Prostate gland (tissue), 2 donors: ENCODE data around the gene CKAP4. TPM values are rescaled to one million over a fixed set of nuclear protein-coding genes. Genes with fewer than 3 reads are reported as not detected.

Experiments used
- DNase-seq: peaks from one replicate; pipeline ENCODE4 v3.0.0-alpha.2; 2019; ENCODE audit warnings: low spot score
- H3K27ac ChIP-seq, 2 donors: fragments of 200-600 bp; sonication (generic); 2 replicates each; pipeline ENCODE4 v1.5.1; 2017 to 2019
- H3K27me3 ChIP-seq: fragments of 200-600 bp; sonication (generic); replicated peaks from 2 replicates; pipeline ENCODE4 v1.5.1; 2019; ENCODE audit not compliant: insufficient read depth
- H3K36me3 ChIP-seq, 2 donors: fragments of 200-600 bp; sonication (generic); 1 replicate in 1 of 2; 2 replicates in 1 of 2; pipeline versions ENCODE4 v1.5.1 to v1.8.1; 2017 to 2019
- H3K4me1 ChIP-seq: fragments of 200-600 bp; sonication (generic); replicated peaks from 2 replicates; pipeline ENCODE4 v1.5.1; 2019
- H3K4me3 ChIP-seq, 2 donors: fragments of 200-600 bp; sonication (generic); 2 replicates each; pipeline ENCODE4 v1.5.1; 2017 to 2019
- H3K9me3 ChIP-seq: fragments of 200-600 bp; sonication (generic); 2 replicates; pipeline ENCODE4 v1.5.1; 2017
- CTCF ChIP-seq, 4 experiments: fragments of 200-600 bp in 2 of 4; fragments of 450-650 bp in 2 of 4; sonication (generic) in 2 of 4; IDR thresholded peaks; 1 replicate in 3 of 4; 2 replicates in 1 of 4; pipeline ENCODE4 v1.5.1; 2016 to 2019; ENCODE audit warnings: antibody characterized with exemption in 4 of 4, mild to moderate bottlenecking in 2 of 4, moderate library complexity in 2 of 4
- POLR2A ChIP-seq: fragments of 450-650 bp; IDR thresholded peaks from one replicate; pipeline ENCODE4 v1.6.1; 2016; ENCODE audit warnings: antibody characterized with exemption, mild to moderate bottlenecking
- POLR2AphosphoS5 ChIP-seq: sonication (generic); formaldehyde crosslinking; IDR thresholded peaks from one replicate; pipeline ENCODE4 v1.6.1; 2017; ENCODE audit warnings: antibody characterized with exemption
- WGBS: methylation state at CpG from one replicate; pipeline ENCODE4 v1.1.5; 2018; 5-methylcytosine and 5-hydroxymethylcytosine counted together
- intact Hi-C: fragments of 100-400 bp; cut with DNase I; formaldehyde crosslinking; loops from one replicate; pipeline ENCODE4 v1.14.2; 2022
- total RNA-seq, 2 donors: library from RNA; depleted of rRNA; stranded (reverse); fragments of >200 nt; gene quantifications; one replicate each; pipeline ENCODE4 v1.1.0, GENCODE V29; 2016

CKAP4 gene
- total RNA-seq, 2 donors from 2014 or later, result 56.1 to 91.7 TPM

GRCh38 chr12:106194351-106194750 is 53.5 kb downstream of the CKAP4 start:
- no peak for TF ChIP-seq CTCF (IDR thresholded peaks at IDR 0.05)
- TF ChIP-seq POLR2AphosphoS5, result no peak
- no peak for TF ChIP-seq POLR2A
- 93% methylated on average over 3 of the region's 3 CpGs for WGBS
- intact Hi-C loops, result no loop called here

GRCh38 chr12:106193394-106194215 is 54.2 kb downstream of the CKAP4 start:
- WGBS, result 76% methylated on average over 10 of the region's 10 CpGs
- Histone ChIP-seq H3K27ac (no peak overlapping the region), H3K27me3 (no peaks in the 10 kb centered on the region), H3K36me3 (no peaks in the 10 kb centered on the region), H3K4me3 (no peak overlapping the region), H3K4me1 (no peaks in the 10 kb centered on the region), H3K9me3 (no peaks in the 10 kb centered on the region)
- intact Hi-C loops, result no loop called here
- TF ChIP-seq CTCF (IDR thresholded peaks at IDR 0.05) (no peak), POLR2A (no peak), POLR2AphosphoS5 (no peak)
- no peak for DNase-seq

More at GRCh38 chr12:106194351-106194750, 53.5 kb downstream of the CKAP4 start:
- no peak for DNase-seq
- Histone ChIP-seq H3K36me3 (no peaks in the 10 kb centered on the region), H3K27me3 (no peaks in the 10 kb centered on the region), H3K9me3 (no peaks in the 10 kb centered on the region), H3K4me1 (no peaks in the 10 kb centered on the region), H3K4me3 (no peak overlapping the region), H3K27ac (no peak overlapping the region)

- Histone ChIP-seq H3K9me3 (no peaks in the 10 kb centered on the region), H3K27ac (no peak overlapping the region), H3K4me3 (no peak overlapping the region), H3K36me3 (no peaks in the 10 kb centered on the region), H3K4me1 (no peaks in the 10 kb centered on the region), H3K27me3 (no peaks in the 10 kb centered on the region)
- intact Hi-C loops, result no loop called here
- no peak for DNase-seq
- whole genome bisulfite sequencing, result 97% methylated on average over 4 of the region's 4 CpGs
- no peak for TF ChIP-seq CTCF (IDR thresholded peaks at IDR 0.05)
- TF ChIP-seq POLR2A, result no peak
- TF ChIP-seq POLR2AphosphoS5, result no peak
These were observed 55.0 kb downstream of the CKAP4 start for GRCh38 chr12:106192659-106193393.

GRCh38 chr12:106190581-106190980 is 57.2 kb downstream of the CKAP4 start:
- no peaks in the 10 kb centered on the region for H3K36me3 ChIP-seq
- no peaks in the 10 kb centered on the region for H3K4me1 ChIP-seq
- WGBS, result 90% methylated on average over 3 of the region's 3 CpGs
- no peak overlapping the region for H3K4me3 ChIP-seq
- TF ChIP-seq CTCF (IDR thresholded peaks at IDR 0.05), result no peak
- no peak for TF ChIP-seq POLR2A
- no peak for TF ChIP-seq POLR2AphosphoS5
- DNase-seq, result no peak
- no peaks in the 10 kb centered on the region for H3K9me3 ChIP-seq
- no peaks in the 10 kb centered on the region for H3K27me3 ChIP-seq
- no peak overlapping the region for H3K27ac ChIP-seq
- intact Hi-C loops, result no loop called here
